Measurements from ENCODE around the gene EML4.

The EML4 gene

GRCh38 chr2:42224422-42225067, 55.4 kb downstream of the EML4 start:
- no peaks in the 10 kb centered on the region for H3K27me3 ChIP-seq (ENCODE audit: control insufficient read depth, insufficient read depth, low read length)
- no peaks in the 10 kb centered on the region for H3K9me3 ChIP-seq (ENCODE audit: control insufficient read depth, low read length)
- peaks cover 6% of the 10 kb centered on the region for H3K4me1 ChIP-seq (ENCODE audit: control insufficient read depth, insufficient read depth, low read length)
- no peak overlapping the region for H3K9ac ChIP-seq (ENCODE audit: low read length)
- H3K4me3 ChIP-seq (ENCODE audit: low read length) = no peak overlapping the region
- no peaks in the 10 kb centered on the region for H3K36me3 ChIP-seq (ENCODE audit: control insufficient read depth, insufficient read depth, low read length)

- Histone ChIP-seq H3K36me3 (ENCODE audit: control insufficient read depth, insufficient read depth, low read length) (no peaks in the 10 kb centered on the region), H3K4me1 (ENCODE audit: control insufficient read depth, insufficient read depth, low read length) (peaks cover under 1% of the 10 kb centered on the region), H3K9me3 (ENCODE audit: control insufficient read depth, low read length) (no peaks in the 10 kb centered on the region), H3K27me3 (ENCODE audit: control insufficient read depth, insufficient read depth, low read length) (no peaks in the 10 kb centered on the region), H3K4me3 (ENCODE audit: low read length) (no peak overlapping the region), H3K9ac (ENCODE audit: low read length) (no peak overlapping the region)
Observed at GRCh38 chr2:42225573-42225972, 56.4 kb downstream of the EML4 start.

- Histone ChIP-seq H3K4me1 (ENCODE audit: control insufficient read depth, insufficient read depth, low read length) (no peaks in the 10 kb centered on the region), H3K27me3 (ENCODE audit: control insufficient read depth, insufficient read depth, low read length) (no peaks in the 10 kb centered on the region), H3K36me3 (ENCODE audit: control insufficient read depth, insufficient read depth, low read length) (no peaks in the 10 kb centered on the region), H3K9ac (ENCODE audit: low read length) (no peak overlapping the region), H3K9me3 (ENCODE audit: control insufficient read depth, low read length) (no peaks in the 10 kb centered on the region), H3K4me3 (ENCODE audit: low read length) (no peak overlapping the region)
Observed at GRCh38 chr2:42227491-42227890, 58.3 kb downstream of the EML4 start.

GRCh38 chr2:42228101-42228500, 58.9 kb downstream of the EML4 start:
- Histone ChIP-seq H3K9ac (ENCODE audit: low read length) (no peak overlapping the region), H3K4me1 (ENCODE audit: control insufficient read depth, insufficient read depth, low read length) (no peaks in the 10 kb centered on the region), H3K4me3 (ENCODE audit: low read length) (no peak overlapping the region), H3K9me3 (ENCODE audit: control insufficient read depth, low read length) (no peaks in the 10 kb centered on the region), H3K27me3 (ENCODE audit: control insufficient read depth, insufficient read depth, low read length) (no peaks in the 10 kb centered on the region), H3K36me3 (ENCODE audit: control insufficient read depth, insufficient read depth, low read length) (no peaks in the 10 kb centered on the region)

- Histone ChIP-seq H3K9ac (ENCODE audit: low read length) (no peak overlapping the region), H3K4me3 (ENCODE audit: low read length) (no peak overlapping the region), H3K4me1 (ENCODE audit: control insufficient read depth, insufficient read depth, low read length) (no peaks in the 10 kb centered on the region), H3K27me3 (ENCODE audit: control insufficient read depth, insufficient read depth, low read length) (no peaks in the 10 kb centered on the region), H3K9me3 (ENCODE audit: control insufficient read depth, low read length) (no peaks in the 10 kb centered on the region), H3K36me3 (ENCODE audit: control insufficient read depth, insufficient read depth, low read length) (no peaks in the 10 kb centered on the region)
Observed at GRCh38 chr2:42229949-42230348, 60.8 kb downstream of the EML4 start.

GRCh38 chr2:42230891-42231290, 61.7 kb downstream of the EML4 start:
- no peak overlapping the region for H3K4me3 ChIP-seq (ENCODE audit: low read length)
- no peaks in the 10 kb centered on the region for H3K27me3 ChIP-seq (ENCODE audit: control insufficient read depth, insufficient read depth, low read length)
- no peaks in the 10 kb centered on the region for H3K9me3 ChIP-seq (ENCODE audit: control insufficient read depth, low read length)
- no peaks in the 10 kb centered on the region for H3K4me1 ChIP-seq (ENCODE audit: control insufficient read depth, insufficient read depth, low read length)
- no peak overlapping the region for H3K9ac ChIP-seq (ENCODE audit: low read length)
- no peaks in the 10 kb centered on the region for H3K36me3 ChIP-seq (ENCODE audit: control insufficient read depth, insufficient read depth, low read length)

- H3K9me3 ChIP-seq (ENCODE audit: control insufficient read depth, low read length) = no peaks in the 10 kb centered on the region
- no peaks in the 10 kb centered on the region for H3K36me3 ChIP-seq (ENCODE audit: control insufficient read depth, insufficient read depth, low read length)
- no peaks in the 10 kb centered on the region for H3K4me1 ChIP-seq (ENCODE audit: control insufficient read depth, insufficient read depth, low read length)
- H3K9ac ChIP-seq (ENCODE audit: low read length) = no peak overlapping the region
- H3K4me3 ChIP-seq (ENCODE audit: low read length) = no peak overlapping the region
- no peaks in the 10 kb centered on the region for H3K27me3 ChIP-seq (ENCODE audit: control insufficient read depth, insufficient read depth, low read length)
Observed at GRCh38 chr2:42232024-42232423, 62.9 kb downstream of the EML4 start.

- H3K9me3 ChIP-seq (ENCODE audit: control insufficient read depth, low read length) = no peaks in the 10 kb centered on the region
- H3K9ac ChIP-seq (ENCODE audit: low read length) = no peak overlapping the region
- no peaks in the 10 kb centered on the region for H3K27me3 ChIP-seq (ENCODE audit: control insufficient read depth, insufficient read depth, low read length)
- H3K4me1 ChIP-seq (ENCODE audit: control insufficient read depth, insufficient read depth, low read length) = peaks cover 3% of the 10 kb centered on the region
- H3K36me3 ChIP-seq (ENCODE audit: control insufficient read depth, insufficient read depth, low read length) = no peaks in the 10 kb centered on the region
- no peak overlapping the region for H3K4me3 ChIP-seq (ENCODE audit: low read length)
Observed at GRCh38 chr2:42233976-42234441, 64.9 kb downstream of the EML4 start.

- Histone ChIP-seq H3K4me1 (ENCODE audit: control insufficient read depth, insufficient read depth, low read length) (peaks cover 15% of the 10 kb centered on the region), H3K9me3 (ENCODE audit: control insufficient read depth, low read length) (no peaks in the 10 kb centered on the region), H3K27me3 (ENCODE audit: control insufficient read depth, insufficient read depth, low read length) (no peaks in the 10 kb centered on the region), H3K9ac (ENCODE audit: low read length) (no peak overlapping the region), H3K4me3 (ENCODE audit: low read length) (no peak overlapping the region), H3K36me3 (ENCODE audit: control insufficient read depth, insufficient read depth, low read length) (no peaks in the 10 kb centered on the region)
Observed at GRCh38 chr2:42236911-42237310, 67.8 kb downstream of the EML4 start.

GRCh38 chr2:42238644-42239288, 69.6 kb downstream of the EML4 start:
- H3K4me1 ChIP-seq (ENCODE audit: control insufficient read depth, insufficient read depth, low read length) = peaks cover 19% of the 10 kb centered on the region

GRCh38 chr2:42239289-42239661, 70.1 kb downstream of the EML4 start:
- H3K9ac ChIP-seq (ENCODE audit: low read length) = no peak overlapping the region
- peaks cover 19% of the 10 kb centered on the region for H3K4me1 ChIP-seq (ENCODE audit: control insufficient read depth, insufficient read depth, low read length)
- no peaks in the 10 kb centered on the region for H3K27me3 ChIP-seq (ENCODE audit: control insufficient read depth, insufficient read depth, low read length)
- H3K36me3 ChIP-seq (ENCODE audit: control insufficient read depth, insufficient read depth, low read length) = no peaks in the 10 kb centered on the region
- no peak overlapping the region for H3K4me3 ChIP-seq (ENCODE audit: low read length)
- no peaks in the 10 kb centered on the region for H3K9me3 ChIP-seq (ENCODE audit: control insufficient read depth, low read length)

More at GRCh38 chr2:42238644-42239288, 69.6 kb downstream of the EML4 start:
- no peak overlapping the region for H3K9ac ChIP-seq (ENCODE audit: low read length)
- H3K36me3 ChIP-seq (ENCODE audit: control insufficient read depth, insufficient read depth, low read length) = no peaks in the 10 kb centered on the region
- H3K27me3 ChIP-seq (ENCODE audit: control insufficient read depth, insufficient read depth, low read length) = no peaks in the 10 kb centered on the region
- no peak overlapping the region for H3K4me3 ChIP-seq (ENCODE audit: low read length)
- H3K9me3 ChIP-seq (ENCODE audit: control insufficient read depth, low read length) = no peaks in the 10 kb centered on the region

GRCh38 chr2:42239811-42240210, 70.7 kb downstream of the EML4 start:
- no peaks in the 10 kb centered on the region for H3K27me3 ChIP-seq (ENCODE audit: control insufficient read depth, insufficient read depth, low read length)
- H3K36me3 ChIP-seq (ENCODE audit: control insufficient read depth, insufficient read depth, low read length) = no peaks in the 10 kb centered on the region
- no peaks in the 10 kb centered on the region for H3K9me3 ChIP-seq (ENCODE audit: control insufficient read depth, low read length)
- H3K4me3 ChIP-seq (ENCODE audit: low read length) = no peak overlapping the region
- H3K4me1 ChIP-seq (ENCODE audit: control insufficient read depth, insufficient read depth, low read length) = peaks cover 19% of the 10 kb centered on the region
- H3K9ac ChIP-seq (ENCODE audit: low read length) = no peak overlapping the region
